ENCODE results near the gene EFHC2.
"Not testable (repeated sequence)": the region's sequence is repeated elsewhere in the genome, so short reads cannot be mapped to it uniquely, and the experiment has no call there.

EFHC2 gene

DNA sequence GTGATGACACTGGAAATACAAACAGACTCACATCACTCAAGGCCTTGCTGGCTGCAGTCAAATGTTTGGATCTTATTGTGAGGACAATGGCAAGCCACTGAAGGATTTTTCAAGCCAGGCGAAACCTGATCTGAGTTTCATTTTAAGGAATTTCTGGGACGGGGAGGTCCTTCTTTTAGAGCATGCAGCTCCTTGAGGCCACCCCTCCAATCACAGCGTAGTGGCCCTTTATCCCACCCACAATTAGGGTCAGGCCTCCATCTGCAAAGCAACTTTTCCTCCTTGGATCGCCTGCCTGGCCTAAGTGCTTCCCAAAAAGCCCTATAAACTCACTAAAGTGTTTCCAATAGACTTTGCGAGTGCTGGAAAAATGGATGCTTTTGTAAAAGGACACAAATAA, 115.5 kb downstream of the EFHC2 start:
- no peak for DNase-seq

DNA sequence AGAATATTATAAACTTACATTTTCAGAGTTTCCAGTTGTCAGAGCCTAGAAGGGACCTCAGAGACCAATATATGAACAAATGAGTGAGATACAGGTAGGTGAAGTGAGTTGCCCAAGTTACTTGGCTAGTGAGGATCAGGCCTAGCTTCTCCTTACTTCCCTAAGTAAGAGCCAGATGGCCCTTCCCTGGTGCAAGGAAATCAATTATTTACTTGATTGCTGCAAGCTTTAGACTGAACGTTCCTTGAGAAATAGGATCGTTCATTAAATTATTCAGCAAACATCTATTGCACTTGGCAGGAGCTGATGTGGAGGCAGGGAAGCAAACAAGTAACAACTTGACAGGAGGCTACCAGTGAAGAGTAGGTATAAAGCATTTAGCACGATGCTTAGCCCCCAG, 117.8 kb downstream of the EFHC2 start:
- DNase-seq, result no peak

DNA sequence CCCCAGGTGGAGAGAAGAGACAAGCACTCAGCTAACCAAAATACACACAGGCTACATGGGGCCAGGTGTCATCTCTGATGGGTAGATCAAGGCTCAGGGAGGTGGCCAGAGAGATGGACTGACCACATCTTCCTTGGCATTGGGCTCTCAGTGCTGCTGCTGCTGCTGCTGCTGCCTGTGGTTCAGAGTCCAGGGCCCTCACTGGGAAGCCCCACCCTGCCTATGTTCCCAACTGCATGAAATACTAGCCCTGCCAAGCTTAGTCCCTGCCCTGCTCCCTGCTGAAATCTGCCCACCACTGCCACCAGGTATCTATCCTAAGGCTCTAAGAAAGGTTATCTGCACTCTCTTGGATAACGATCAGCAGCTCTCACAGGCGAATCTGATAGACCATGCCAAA, 118.7 kb downstream of the EFHC2 start:
- no peak for DNase-seq

DNA sequence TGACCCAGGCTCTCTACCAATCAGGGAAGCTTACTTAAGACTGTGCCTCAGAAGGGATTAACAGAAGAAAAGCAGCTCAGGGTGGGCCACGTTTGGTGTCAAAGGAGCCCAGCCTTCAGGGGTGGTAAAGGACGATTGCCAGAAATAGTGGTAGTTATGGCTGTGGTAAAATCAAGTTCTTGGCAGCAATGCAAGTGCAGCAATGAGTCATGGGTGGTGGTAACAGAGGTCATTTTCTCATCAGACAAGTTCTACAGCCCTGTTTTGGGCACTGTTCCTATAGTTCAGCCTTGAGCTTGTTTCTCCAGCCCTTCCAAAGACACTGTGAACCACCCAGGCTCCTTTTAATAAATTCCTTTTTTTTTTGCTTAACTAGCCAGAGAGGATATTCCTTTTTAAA, 120.3 kb downstream of the EFHC2 start:
- no peak for DNase-seq

DNA sequence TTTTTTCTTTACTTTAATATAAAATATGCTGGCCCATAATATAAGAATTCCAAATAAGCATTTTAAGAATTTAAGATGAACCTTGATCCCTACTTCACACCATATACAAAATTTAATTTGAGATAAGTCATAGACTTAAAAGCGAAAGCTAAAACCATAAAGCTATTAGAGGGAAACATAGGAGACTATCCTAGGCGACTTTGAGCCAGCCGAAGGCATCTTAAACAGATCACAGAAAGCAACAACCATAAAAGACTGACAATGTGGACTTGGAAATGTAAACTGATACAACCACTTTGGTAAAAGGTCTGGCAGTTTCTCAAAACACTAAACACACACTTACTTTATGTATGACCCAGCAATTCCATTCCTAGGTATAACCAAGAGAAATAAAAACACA, 125.0 kb downstream of the EFHC2 start:
- DNase-seq, result no peak

DNA sequence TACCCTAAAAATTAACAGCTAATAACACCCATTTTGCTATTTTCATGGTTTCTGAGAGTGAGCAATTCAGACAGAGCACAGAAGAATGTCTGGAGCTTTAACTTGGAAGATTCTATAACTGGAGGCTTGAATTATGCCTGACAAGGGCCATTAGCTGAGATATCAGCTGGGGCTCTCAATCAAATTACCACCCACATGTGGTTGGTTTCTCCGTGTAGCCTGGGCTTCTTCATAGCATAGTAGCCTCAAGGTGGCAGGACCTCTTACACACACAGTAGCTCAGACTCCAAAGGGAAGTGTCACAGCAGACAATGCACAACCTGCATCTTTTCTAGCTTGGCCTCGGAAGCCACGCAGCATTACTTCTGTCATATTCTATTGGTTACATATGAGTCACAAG, 127.3 kb downstream of the EFHC2 start:
- no peak for DNase-seq

DNA sequence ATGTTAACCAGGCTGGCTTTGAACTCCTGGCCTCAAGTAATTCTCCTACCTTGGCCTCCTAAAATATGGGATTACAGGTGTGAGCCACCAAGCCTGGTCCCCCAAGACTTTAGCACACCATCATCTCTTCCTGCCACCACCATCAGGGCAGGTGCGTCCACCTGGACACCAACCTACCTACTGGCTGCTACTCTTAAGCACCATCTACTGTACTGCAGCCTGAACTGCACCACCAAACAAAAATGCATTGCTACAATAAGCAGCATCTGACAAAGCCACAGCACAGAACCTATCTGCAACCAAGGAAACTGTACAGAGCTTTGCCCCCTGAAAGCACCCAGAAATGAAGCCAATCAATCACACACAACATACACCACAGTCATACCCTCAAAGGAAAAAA, 139.7 kb downstream of the EFHC2 start:
- DNase-seq, result no peak

DNA sequence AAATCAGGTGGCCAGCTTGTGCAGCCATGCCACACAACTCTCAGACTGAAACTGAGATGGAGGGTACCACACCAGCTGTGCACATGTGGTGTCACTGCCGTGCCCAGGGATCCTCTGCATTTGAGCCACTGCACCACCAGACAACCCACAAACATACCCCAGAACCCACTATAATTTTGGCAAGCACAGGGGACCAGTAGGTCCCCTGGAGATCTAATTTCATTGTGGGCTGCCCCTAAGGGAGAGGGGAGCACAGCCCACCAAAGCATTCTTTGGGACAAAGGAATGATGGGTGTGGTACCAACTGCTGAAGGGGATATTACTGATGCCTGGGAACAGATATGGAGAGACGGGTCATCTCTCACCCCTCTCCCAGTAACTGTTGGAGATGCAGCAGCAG, 140.9 kb downstream of the EFHC2 start:
- DNase-seq, result no peak

DNA sequence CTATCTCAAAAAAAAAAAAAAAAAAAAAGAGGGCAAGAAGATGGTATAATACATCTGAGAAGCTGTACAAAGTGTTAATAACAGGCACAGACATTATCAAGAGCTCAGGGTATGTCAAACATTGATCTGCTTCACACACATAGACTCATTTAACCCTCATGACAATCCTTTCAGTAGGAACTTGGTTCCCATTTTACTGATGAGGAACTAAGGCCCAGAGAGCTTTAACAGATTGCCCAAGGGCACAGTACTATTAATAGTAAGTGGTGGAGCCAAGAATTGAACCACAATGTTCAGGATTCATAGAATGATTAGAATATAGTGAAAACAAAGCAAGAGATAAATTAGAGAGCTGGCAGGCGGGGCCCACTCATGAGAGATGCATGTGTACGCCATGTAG, 154.4 kb downstream of the EFHC2 start:
- DNase-seq, result no peak

DNA sequence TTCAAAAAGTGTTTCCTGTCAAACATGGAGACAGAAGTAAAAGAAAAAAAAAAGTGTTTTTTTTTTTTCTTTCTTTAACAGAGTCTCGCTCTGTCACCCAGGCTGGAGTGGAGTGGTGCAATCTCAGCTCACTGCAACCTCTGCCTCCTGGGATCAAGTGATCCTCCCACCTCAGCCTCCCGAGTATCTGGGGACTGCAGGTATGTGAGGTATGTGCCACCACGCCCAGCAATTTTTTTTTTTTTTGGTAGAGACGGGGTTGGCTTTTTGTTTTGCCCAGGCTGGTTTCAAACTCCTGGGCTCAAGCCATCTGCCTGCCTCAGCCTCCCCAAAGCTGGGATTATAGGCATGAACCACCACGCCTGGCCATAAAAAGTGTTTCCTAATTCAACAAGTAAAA, 155.6 kb downstream of the EFHC2 start:
- DNase-seq, result not testable (repeated sequence)

DNA sequence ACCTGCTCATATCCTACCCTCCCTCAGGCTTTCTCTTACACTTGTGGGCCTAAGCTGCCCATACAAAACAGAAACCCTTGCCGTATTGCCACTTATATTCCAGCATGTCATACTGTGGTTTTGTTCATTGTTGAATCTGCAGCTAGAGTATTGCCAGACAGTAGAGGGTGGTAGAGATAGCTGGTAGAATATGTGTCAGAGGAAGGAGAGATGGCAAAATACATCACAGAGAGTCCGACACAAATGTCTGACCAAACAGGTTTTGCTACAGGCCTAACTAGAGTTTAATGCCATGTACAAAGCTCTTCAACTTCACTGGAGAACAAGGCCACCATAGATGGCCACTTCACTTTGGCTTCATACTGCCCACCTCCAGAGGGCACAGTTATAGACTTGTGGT, 160.1 kb downstream of the EFHC2 start:
- no peak for DNase-seq

DNA sequence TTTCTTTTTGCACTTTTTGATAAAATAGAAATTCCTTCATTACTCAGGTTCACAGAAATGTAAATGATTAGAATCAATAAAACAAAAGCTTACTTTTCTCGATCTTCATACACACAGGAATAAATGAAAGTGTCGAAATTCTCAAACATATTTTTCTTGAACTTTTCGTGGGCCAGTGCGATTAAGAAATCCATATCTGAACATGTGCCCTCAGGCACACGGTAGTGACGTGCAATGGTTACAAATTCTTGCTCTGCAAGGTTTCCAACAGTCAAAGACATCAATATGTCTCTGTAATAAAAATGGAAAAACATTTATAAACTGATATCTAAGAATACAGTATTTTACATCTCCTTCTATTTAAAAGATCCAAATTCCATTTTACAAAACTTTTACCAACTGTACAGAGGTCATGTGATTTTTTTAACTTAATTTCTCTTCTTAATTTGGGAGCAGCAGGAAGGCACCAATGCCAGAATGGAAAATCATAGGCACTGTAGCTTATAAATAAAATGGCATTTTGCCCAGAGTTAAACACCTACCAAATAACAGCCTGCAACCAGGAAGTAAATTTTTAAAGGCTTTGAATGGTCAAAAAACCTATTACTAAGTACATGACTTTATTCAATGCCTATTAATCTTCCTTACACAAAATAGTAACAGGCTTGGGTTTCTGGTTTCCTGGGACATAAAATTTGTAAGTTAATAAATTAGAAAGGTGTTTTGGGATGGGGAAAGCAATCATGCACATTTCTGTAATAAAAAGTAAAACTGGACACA, 165.0 kb downstream of the EFHC2 start:
- no peak for DNase-seq

DNA sequence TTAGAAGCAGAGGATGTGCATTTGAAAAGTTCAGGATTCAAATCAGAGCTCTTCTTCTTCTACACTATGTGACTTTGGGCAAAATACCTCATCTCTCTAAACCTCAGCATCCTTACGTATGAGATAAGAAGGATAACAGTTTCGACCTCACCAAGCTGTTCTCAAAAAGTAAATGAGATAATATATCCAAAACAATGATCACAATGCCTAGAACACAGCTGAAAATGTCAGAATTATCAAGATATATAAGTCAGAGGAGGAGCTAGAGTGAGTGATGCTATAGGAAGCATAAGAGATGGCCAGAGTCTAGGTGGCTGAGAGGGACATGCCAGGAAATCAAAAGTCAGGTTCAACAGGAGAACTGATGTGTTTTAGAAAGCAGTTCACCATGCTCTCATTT, 168.0 kb downstream of the EFHC2 start:
- DNase-seq, result no peak

DNA sequence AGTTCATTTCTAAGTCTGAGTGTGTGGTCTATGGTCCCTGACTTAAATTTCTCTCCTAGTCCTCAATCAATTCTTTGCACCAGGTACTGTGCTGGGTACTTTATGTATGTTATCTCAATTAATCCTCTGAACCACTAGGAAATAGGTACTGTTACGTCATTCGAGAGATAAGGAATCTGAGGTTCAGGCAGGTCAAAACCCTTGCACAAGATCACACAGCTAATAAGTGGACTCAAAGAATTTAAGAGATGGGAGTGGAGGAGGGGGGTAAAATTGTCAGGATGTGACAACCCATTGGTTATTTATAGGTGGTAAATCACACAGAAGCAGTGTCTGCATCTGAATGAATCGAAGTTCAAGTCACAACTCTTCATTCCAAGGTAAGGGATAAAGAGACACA, 169.4 kb downstream of the EFHC2 start:
- no peak for DNase-seq

DNA sequence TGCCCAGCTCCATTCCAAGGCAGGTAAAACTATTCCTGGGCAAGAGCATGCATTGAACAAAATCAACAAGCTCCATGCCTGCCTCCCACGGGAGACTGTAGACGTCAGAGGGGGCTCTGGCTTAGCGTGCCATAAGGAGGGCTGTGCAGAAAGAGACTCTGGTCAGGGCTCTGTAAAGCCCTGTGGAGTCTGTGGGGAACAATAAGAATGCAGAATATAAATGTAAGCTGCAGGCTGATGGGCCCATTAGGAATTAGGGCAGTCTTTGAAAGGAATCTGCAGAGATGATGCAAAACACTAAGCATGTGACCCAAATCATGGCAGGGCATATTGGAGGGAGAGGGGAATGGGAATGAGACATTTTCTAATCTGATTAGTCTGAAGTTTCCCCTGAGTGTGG, 170.3 kb downstream of the EFHC2 start:
- DNase-seq, result no peak

DNA sequence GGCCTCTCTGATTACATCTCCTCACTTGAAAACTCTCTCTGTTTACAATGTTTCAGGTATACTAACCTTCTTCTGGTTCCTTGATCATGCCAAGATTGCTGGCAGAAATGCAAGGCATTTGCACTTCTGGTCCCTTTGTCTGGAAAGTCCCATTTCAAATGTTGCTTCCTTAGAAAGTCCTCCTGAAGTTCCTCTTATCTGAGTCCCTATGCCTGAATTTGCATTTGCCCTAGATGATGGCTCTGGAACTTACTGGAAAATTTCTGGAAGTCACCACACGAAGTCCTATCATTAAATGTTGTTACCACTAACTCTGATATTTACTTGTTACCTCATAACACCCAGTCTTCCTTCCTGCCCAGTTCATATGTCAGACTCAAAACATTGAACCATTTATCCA, 176.4 kb downstream of the EFHC2 start:
- no peak for DNase-seq

DNA sequence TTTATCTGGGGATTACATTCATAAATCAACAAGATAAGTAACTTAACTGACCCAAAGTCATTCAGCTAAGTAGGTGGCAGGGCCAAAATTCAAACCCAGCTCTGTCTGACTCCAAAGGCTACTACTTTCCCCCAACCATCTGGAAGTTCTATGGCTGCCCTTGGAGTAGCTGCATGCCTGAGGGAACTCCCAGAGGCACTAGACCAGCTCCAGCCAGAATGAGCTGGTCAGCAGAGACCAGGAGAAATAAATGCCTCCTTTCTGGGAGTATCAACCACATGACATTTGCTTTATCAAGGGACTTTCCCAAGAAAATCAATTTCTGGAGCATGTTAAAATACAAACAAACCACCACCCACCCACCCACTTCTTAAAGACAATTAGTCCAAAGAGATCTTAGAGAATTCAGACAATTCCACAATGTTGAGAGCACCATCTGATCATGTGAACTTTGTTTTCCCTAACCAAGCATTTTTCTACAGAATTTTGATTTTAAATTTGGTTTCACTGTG, 180.5 kb downstream of the EFHC2 start:
- DNase-seq, result no peak

DNA sequence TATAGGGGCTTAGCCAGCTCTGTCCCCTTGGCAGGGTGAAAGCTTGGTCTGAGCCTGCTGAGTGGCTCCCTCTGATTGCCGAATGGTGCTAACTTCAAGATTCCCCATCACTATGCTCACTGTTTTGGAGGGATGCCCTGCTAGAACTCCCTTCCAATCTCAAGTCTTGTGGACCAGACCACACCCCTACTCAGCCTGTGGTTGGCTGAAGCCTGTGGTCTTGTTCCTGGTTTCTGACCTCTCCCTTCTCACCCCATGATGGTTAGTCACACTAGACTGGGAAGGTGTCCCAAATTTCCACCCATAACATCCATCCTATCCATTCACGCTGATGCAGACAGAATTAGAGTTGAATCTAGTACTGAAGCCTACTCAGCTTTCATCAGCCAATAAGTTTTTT, 185.6 kb downstream of the EFHC2 start:
- no peak for DNase-seq

DNA sequence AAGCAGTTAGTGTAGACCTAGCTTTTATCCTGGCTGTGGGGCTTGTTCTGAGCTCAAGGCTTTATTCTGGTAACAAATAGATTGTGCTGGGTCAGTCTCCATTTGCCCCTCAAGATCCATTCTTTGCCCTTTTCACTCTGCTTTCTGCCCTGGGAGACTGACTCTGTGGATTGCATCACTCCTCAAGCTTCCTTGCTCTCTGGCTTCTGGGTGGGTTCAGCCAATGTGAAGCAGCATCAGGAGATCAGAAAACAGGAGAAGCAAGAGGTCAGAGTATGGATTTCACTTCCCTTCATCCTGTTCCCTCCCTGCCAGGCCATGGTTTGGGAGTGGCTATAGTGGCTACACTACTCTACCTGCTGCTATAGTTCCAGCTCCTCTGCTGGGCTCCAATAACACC, 186.2 kb downstream of the EFHC2 start:
- no peak for DNase-seq

DNA sequence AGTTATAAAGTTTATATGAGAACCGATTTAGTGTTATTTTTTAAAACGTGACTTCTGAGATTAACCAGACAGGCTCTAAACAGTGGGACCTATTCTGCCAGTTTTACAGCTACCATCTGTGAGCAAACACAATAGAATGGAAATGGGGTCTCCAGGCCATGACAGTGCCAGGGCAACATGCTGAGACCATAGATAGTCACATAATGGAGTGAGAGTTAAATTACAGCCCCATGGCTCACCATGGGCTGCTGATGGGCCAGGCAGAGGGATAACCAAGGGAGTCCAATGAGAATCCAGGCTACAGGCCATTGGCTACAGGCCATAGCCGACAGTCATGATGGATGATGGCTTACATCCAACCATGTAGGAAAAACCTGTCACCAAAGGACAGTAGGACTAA, 186.7 kb downstream of the EFHC2 start:
- DNase-seq, result no peak

DNA sequence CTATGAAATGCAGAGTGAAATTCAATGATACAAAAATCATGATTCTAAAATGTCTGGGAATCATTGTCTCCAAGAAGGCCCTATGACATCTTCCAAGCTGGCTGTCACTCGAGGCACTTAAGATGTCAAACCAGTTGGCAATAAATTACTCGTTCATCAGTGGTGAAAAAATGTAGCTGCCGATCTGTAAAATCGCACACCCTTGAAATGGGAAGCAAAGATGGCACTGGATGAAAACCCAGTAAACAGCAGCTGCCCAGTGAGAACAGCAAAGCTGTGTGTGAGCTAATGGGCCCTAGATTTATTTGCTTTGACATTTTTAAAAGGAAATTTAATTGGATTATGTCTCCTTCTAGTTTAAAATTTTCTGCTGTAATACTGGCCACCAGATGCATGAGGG, 188.3 kb downstream of the EFHC2 start:
- DNase-seq, result no peak

DNA sequence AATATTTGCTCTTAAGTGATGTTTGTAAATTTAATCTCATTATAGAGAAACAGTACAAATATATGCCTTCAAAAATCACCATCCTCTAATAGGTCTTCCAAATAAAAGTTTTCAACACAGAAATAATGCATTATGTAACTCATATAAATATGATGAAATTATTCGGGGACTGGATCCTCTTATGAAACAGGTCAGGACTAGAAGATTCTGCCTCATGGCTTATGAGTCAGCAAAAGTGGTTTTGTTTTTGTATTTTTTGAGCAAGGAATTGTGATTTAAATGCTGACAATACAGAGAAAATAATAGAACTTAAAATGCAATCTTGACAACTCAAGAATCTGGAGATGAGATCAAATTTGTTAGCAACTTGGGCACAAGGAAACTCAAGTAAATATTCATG, 190.6 kb downstream of the EFHC2 start:
- no peak for DNase-seq

DNA sequence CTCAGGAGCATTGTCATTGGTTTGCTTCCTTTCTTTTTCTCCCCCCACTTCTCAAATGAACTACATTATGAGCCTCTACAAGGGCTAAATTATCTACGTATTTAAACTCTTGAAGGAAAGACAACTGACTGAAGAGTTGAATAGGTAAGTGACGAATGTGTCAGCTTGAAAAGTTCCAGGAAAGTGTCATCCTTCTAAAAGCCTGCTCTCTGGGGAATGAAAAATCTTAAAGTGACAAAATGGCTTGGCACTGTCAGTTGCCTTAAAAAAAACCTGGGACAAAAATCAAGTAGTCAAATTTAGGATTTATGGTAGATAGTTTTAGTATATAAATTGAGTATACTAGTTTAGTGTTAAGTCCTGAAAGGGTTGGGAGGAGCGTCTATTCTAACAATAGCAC, 196.3 kb downstream of the EFHC2 start:
- no peak for DNase-seq

DNA sequence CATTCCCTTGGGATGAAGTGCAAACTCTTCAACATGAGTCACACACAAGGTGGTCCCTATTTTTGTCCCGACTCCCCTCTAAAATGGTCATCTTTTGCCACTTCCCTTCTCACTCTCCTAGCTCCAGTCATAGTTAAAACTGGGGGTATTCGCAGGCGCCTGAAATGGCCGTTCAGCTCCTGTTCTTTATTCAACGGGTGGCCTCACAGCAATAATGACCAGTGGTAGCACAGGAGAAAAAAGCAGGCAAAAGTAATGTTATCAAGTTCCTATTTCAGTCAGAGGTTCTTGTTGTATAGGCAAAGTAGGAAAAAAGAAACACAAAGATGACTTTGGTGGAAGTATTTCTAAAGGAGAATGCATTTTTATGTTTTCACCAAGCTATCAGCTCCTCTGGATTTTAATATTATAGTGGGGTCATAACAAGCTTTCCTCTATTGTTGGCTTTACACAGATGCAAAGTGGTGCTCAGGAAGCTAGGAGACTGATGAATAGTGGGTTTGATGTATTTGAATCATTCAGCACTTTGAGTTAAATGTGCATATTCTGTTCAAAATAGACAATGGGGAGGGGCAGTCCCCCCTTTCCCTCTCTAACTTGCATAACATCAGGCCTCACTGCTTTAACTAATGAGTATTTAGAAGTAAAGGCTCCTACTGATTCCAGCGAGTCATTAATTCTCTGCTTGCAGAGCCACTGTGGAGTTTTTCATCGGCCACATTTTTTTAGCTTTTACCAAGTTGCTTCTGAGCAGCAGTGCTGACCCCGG, 199.1 kb downstream of the EFHC2 start:
- no peak for DNase-seq

All from activated T-cell treated with anti-CD3 and anti-CD28 coated beads, Interleukin-2, amount 50 U/mL, for 1 hour (primary cell).